A549 (cell line): ENCODE data around the gene COL6A6. TPM values are rescaled to one million over a fixed set of nuclear protein-coding genes. Genes with fewer than 3 reads are reported as not detected.

Experiments
- ATAC-seq, 2 experiments: fragments of 200-7000 bp in 1 of 2; fragments of >200 bp in 1 of 2; cut with Nextera tagmentation in 1 of 2; cut with Tn5 transposase in 1 of 2; 3 replicates each; pipeline versions ENCODE4 v1.8.0 to v1.9.1; 2018 to 2020; ENCODE audit warnings: mild to moderate bottlenecking in 1 of 2, moderate library complexity in 1 of 2
- CTCF ChIA-PET: fragments of 300-600 bp; sonication (Branson Sonifier 250); formaldehyde crosslinking; extraction: SDS; loops from one replicate; lab custom pipeline; 2021; ENCODE audit warnings: antibody characterized with exemption, inconsistent platforms; lab: Yijun Ruan, JAX
- POLR2A ChIA-PET: fragments of 350-600 bp; formaldehyde crosslinking; extraction: SDS; loops from one replicate; lab custom pipeline; 2021; ENCODE audit warnings: antibody characterized with exemption, inconsistent platforms; lab: Yijun Ruan, JAX
- DNase-seq, 2 experiments: peaks; one replicate each; pipeline versions ENCODE4 v3.0.0 to v3.0.0-alpha.2; 2011 to 2016; ENCODE audit warnings: low read depth in 1 of 2, low spot score in 1 of 2
- FAIRE-seq: peaks from 2 replicates; lab custom pipeline; 2011; peaks lifted over from hg19 to GRCh38; lab: Jason Lieb, UNC
- H3K27ac ChIP-seq, 2 experiments: fragments of >200 bp; sonication (Bioruptor Twin); formaldehyde crosslinking; 3 replicates each; pipeline ENCODE4 v1.5.1; 2016 to 2017
- H3K4me1 ChIP-seq: fragments of >200 bp; sonication (Bioruptor Twin); formaldehyde crosslinking; 3 replicates; pipeline ENCODE4 v1.6.1; 2016
- H3K4me2 ChIP-seq: fragments of >200 bp; sonication (Bioruptor Twin); formaldehyde crosslinking; 3 replicates; pipeline ENCODE4 v1.6.1; 2016
- H3K4me3 ChIP-seq: fragments of >200 bp; sonication (Bioruptor Twin); formaldehyde crosslinking; 3 replicates; pipeline ENCODE4 v1.5.1; 2016
- H3K9me3 ChIP-seq: fragments of >200 bp; sonication (Bioruptor Twin); formaldehyde crosslinking; 3 replicates; pipeline ENCODE4 v1.6.1; 2016
- EHF ChIP-seq: fragments of 250-450 bp; sonication (Bioruptor Pico); IDR thresholded peaks from 2 replicates; pipeline ENCODE4 v1.5.0; 2020; ENCODE audit warnings: mild to moderate bottlenecking
- EHMT2 ChIP-seq: fragments of 200-600 bp; sonication (generic); IDR thresholded peaks from 2 replicates; pipeline ENCODE4 v1.6.1; 2016; ENCODE audit warnings: antibody characterized with exemption, low read depth, mild to moderate bottlenecking, moderate library complexity
- EP300 ChIP-seq, 2 experiments: fragments of >200 bp; sonication (Bioruptor Twin); formaldehyde crosslinking; IDR thresholded peaks; 2 replicates in 1 of 2; 3 replicates in 1 of 2; pipeline ENCODE4 v1.6.1; 2016 to 2017
- FOSL2 ChIP-seq, 2 experiments: fragments of 450-650 bp in 1 of 2; fragments of >200 bp in 1 of 2; sonication (Bioruptor Twin) in 1 of 2; formaldehyde crosslinking; IDR thresholded peaks; 2 replicates each; pipeline versions ENCODE4 v1.5.0 to v1.6.1; 2016 to 2020; ENCODE audit warnings: mild to moderate bottlenecking in 1 of 2, moderate library complexity in 1 of 2
- FOXS1 ChIP-seq: fragments of 250-450 bp; sonication (Bioruptor Pico); IDR thresholded peaks from 2 replicates; pipeline ENCODE4 v1.5.0; 2020; ENCODE audit warnings: mild to moderate bottlenecking, moderate library complexity
- HOXA7 ChIP-seq: fragments of 250-450 bp; sonication (Bioruptor Pico); IDR thresholded peaks from 2 replicates; pipeline ENCODE4 v1.5.0; 2020; ENCODE audit warnings: mild to moderate bottlenecking, moderate library complexity
- HOXB5 ChIP-seq: fragments of 250-450 bp; sonication (Bioruptor Pico); IDR thresholded peaks from 2 replicates; pipeline ENCODE4 v1.5.0; 2020; ENCODE audit warnings: mild to moderate bottlenecking, moderate library complexity
- JUNB ChIP-seq: fragments of >200 bp; sonication (Bioruptor Twin); formaldehyde crosslinking; IDR thresholded peaks from 2 replicates; pipeline ENCODE4 v1.6.1; 2016
- PHF8 ChIP-seq: fragments of 200-600 bp; sonication (generic); IDR thresholded peaks from 2 replicates; pipeline ENCODE4 v1.6.1; 2016; ENCODE audit warnings: low read depth, mild to moderate bottlenecking, antibody characterized with exemption, moderate library complexity, borderline replicate concordance
- POLR2A ChIP-seq: IDR thresholded peaks from 2 replicates; pipeline ENCODE4 v1.6.1; 2012; ENCODE audit warnings: mild to moderate bottlenecking, low read length
- RAD21 ChIP-seq, 2 experiments: fragments of >200 bp in 1 of 2; sonication (Bioruptor Twin) in 1 of 2; formaldehyde crosslinking in 1 of 2; IDR thresholded peaks in 1 of 2; conservative IDR thresholded peaks in 1 of 2; 2 replicates in 1 of 2; 3 replicates in 1 of 2; pipeline ENCODE4 v1.6.1; 2012 to 2018; ENCODE audit warnings: inconsistent platforms in 1 of 2
- RARB ChIP-seq: fragments of 250-450 bp; sonication (Bioruptor Pico); IDR thresholded peaks from 2 replicates; pipeline ENCODE4 v1.8.0; 2021; ENCODE audit warnings: mild to moderate bottlenecking, moderate library complexity
- RCOR1 ChIP-seq: fragments of 150-350 bp; IDR thresholded peaks from 2 replicates; pipeline ENCODE4 v1.6.1; 2014; ENCODE audit warnings: antibody characterized with exemption, low read length, low read depth
- SREBF2 ChIP-seq: fragments of 450-650 bp; IDR thresholded peaks from 2 replicates; pipeline ENCODE4 v1.6.1; 2014; ENCODE audit warnings: mild to moderate bottlenecking, moderate library complexity
- ZSCAN20 ChIP-seq: fragments of 250-450 bp; sonication (Bioruptor Pico); IDR thresholded peaks from 2 replicates; pipeline ENCODE4 v1.8.0; 2022; ENCODE audit warnings: mild to moderate bottlenecking, moderate library complexity
- WGBS: methylation state at CpG from one replicate; pipeline ENCODE4 v1.1.6; 2017; ENCODE audit errors: missing lambda C conversion rate; 5-methylcytosine and 5-hydroxymethylcytosine counted together
- polyA plus RNA-seq, 4 experiments: library from polyadenylated mRNA; depleted of rRNA in 3 of 4; stranded (reverse); fragments of >200 nt; fragmentation: RNase III in 1 of 4; extraction: RNeasy Plus Mini Kit Qiagen cat#74134 plus additional on column Dnase treatment in 1 of 4; gene quantifications; 2 replicates in 3 of 4; 3 replicates in 1 of 4; pipeline ENCODE4 v1.2.3, GENCODE V29; 2011 to 2017
- TF ChIP-seq, protein P1 (sequence below): fragments of 150-350 bp; IDR thresholded peaks from 2 replicates; pipeline ENCODE4 v1.6.1; 2014; ENCODE audit warnings: low read depth, mild to moderate bottlenecking, low read length
- TF ChIP-seq, protein P2 (sequence below): IDR thresholded peaks from 2 replicates; pipeline ENCODE4 v1.6.1; 2012; ENCODE audit warnings: low read depth, borderline replicate concordance
- TF ChIP-seq, protein P3 (sequence below): fragments of >200 bp; sonication (Bioruptor Twin); formaldehyde crosslinking; IDR thresholded peaks from 3 replicates; pipeline ENCODE4 v1.5.1; 2016

Gene COL6A6
- polyA plus RNA-seq, 2 of the 4 experiments (the other 2 are of a cell fraction) = not detected

DNA sequence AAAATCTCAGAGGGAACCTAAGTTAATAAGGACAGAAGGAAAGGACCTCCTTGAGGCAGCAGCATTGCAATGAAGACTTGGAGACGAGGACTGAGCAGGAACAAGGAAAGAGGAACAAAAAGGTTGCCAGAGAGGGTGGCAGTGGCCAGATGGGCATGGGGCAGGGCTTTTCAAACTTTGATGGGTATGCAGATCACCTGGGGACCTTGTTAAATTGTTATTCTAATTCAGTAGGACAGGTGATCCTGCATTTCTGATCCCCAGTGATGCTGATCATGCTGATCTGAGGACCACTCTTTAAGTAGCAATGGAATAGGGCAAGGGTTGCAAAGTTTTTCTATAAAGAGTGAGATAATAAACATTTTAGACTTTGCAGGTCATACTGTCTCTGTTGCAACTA, 11.1 kb downstream of the COL6A6 start:
- H3K4me2 ChIP-seq = no peak overlapping the region
- ChIA-PET CTCF (interaction anchor here (1.6 to 2.4 kb wide), 2 partner anchors 13 to 252 kb away, joined by 3 to 7 read pairs; no protein-coding TSS in a partner anchor), POLR2A (no interaction called here)
- no peak overlapping the region for H3K27ac ChIP-seq
- FAIRE-seq = no peak
- H3K9me3 ChIP-seq = no peaks in the 10 kb centered on the region
- WGBS = 0% methylated on average over 1 of the region's 1 CpG
- no peak overlapping the region for H3K4me3 ChIP-seq
- H3K4me1 ChIP-seq = no peaks in the 10 kb centered on the region
- no peak for TF ChIP-seq HOXA7
- TF ChIP-seq FOSL2 (IDR thresholded peaks at IDR 0.05) = no peak
- TF ChIP-seq FOSL2 (CRISPR knock-in tag; IDR thresholded peaks at IDR 0.05) = no peak
- TF ChIP-seq RARB (CRISPR knock-in tag) = no peak
- no peak for DNase-seq
- no peak for ATAC-seq

DNA sequence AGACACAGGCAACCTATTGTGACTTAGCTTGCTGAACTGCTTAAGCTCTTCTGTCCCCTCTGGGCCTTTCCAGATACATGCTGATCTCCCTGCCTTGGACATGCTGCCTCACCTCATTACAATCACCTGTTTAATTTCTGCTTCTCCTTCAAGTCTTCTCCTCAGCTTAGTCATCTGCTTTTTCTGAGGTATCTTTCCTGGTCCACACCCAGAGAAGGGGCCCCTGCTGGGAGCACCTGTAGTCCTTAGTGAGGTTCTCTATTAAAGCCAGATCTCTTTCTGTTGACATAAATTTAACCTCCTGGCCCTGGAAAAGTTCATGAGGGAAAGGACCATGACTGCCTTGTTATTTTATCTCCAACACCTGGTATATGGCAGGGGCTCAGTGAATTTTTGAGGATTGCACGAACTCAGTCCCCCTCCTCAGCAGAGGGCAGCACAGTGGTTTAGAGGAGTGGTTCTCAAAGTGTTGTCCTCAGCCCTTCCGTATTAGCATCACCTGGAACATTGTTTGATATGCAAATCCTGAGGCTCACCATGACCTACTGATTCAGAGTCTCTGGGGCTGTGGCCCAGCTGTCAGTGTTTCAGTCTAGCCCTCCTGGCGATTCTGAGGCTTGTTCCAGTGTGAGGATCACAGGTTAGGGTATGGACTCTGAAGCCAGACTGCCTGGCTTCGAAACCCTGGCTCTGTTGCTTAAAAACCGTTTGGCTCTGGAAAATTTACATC, 12.7 kb downstream of the COL6A6 start:
- TF ChIP-seq RAD21 (conservative IDR thresholded peaks at IDR 0.05 in 1 of 2, IDR thresholded peaks at IDR 0.05 in 1 of 2) = no peak
- no peak for TF ChIP-seq FOXS1 (CRISPR knock-in tag)
- TF ChIP-seq JUNB = no peak
- no peak for TF ChIP-seq POLR2A
- TF ChIP-seq RARB (CRISPR knock-in tag) = no peak
- TF ChIP-seq, protein P1, sequence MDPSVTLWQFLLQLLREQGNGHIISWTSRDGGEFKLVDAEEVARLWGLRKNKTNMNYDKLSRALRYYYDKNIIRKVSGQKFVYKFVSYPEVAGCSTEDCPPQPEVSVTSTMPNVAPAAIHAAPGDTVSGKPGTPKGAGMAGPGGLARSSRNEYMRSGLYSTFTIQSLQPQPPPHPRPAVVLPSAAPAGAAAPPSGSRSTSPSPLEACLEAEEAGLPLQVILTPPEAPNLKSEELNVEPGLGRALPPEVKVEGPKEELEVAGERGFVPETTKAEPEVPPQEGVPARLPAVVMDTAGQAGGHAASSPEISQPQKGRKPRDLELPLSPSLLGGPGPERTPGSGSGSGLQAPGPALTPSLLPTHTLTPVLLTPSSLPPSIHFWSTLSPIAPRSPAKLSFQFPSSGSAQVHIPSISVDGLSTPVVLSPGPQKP = no peak
- TF ChIP-seq, protein P2, sequence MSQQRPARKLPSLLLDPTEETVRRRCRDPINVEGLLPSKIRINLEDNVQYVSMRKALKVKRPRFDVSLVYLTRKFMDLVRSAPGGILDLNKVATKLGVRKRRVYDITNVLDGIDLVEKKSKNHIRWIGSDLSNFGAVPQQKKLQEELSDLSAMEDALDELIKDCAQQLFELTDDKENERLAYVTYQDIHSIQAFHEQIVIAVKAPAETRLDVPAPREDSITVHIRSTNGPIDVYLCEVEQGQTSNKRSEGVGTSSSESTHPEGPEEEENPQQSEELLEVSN = no peak
- Histone ChIP-seq H3K4me1 (no peaks in the 10 kb centered on the region), H3K9me3 (no peaks in the 10 kb centered on the region), H3K4me2 (no peak overlapping the region), H3K27ac (no peak overlapping the region), H3K4me3 (no peak overlapping the region)
- ChIA-PET CTCF (interaction anchor here (2.4 kb wide), 1 partner anchor 253 kb away, joined by 7 read pairs; no protein-coding TSS in a partner anchor), POLR2A (no interaction called here)
- FAIRE-seq (no peak), DNase-seq (no peak), ATAC-seq (no peak)
- WGBS = 7% methylated on average over 5 of the region's 5 CpGs

DNA sequence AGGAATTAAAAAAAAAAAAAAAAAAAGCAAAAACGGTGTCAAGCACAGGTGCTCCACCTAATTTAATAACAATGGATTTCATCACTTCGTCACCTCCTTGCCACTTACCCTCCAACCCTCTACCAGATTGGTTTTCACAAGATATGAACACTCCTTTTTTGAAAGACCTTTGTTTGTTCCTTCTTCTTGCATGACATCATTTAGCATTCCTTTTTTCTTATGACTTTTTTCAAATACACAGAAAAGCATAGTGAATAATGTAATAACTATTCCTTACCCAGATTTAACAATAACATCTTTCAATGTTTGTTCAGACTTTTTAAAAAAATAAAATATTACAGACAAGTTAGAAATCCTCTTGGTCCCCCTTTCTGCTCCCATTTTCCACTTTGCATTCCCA, 16.3 kb downstream of the COL6A6 start:
- no peaks in the 10 kb centered on the region for H3K4me1 ChIP-seq
- ATAC-seq (no peak), FAIRE-seq (no peak), DNase-seq (no peak)
- 1% methylated on average over 2 of the region's 2 CpGs for WGBS
- H3K4me2 ChIP-seq = no peak overlapping the region
- H3K4me3 ChIP-seq = no peak overlapping the region
- CTCF ChIA-PET = no interaction called here
- H3K27ac ChIP-seq = no peak overlapping the region
- no peak for TF ChIP-seq SREBF2
- no peak for TF ChIP-seq EP300 (IDR thresholded peaks at IDR 0.05)
- TF ChIP-seq, protein P3, sequence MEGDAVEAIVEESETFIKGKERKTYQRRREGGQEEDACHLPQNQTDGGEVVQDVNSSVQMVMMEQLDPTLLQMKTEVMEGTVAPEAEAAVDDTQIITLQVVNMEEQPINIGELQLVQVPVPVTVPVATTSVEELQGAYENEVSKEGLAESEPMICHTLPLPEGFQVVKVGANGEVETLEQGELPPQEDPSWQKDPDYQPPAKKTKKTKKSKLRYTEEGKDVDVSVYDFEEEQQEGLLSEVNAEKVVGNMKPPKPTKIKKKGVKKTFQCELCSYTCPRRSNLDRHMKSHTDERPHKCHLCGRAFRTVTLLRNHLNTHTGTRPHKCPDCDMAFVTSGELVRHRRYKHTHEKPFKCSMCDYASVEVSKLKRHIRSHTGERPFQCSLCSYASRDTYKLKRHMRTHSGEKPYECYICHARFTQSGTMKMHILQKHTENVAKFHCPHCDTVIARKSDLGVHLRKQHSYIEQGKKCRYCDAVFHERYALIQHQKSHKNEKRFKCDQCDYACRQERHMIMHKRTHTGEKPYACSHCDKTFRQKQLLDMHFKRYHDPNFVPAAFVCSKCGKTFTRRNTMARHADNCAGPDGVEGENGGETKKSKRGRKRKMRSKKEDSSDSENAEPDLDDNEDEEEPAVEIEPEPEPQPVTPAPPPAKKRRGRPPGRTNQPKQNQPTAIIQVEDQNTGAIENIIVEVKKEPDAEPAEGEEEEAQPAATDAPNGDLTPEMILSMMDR = no peak
- no peak for TF ChIP-seq HOXB5 (CRISPR knock-in tag)
- no peak for TF ChIP-seq ZSCAN20
- no peak for TF ChIP-seq EHMT2
- no peak for TF ChIP-seq RCOR1
- TF ChIP-seq RAD21 (conservative IDR thresholded peaks at IDR 0.05 in 1 of 2, IDR thresholded peaks at IDR 0.05 in 1 of 2) = no peak
- no peak for TF ChIP-seq PHF8
- no peak for TF ChIP-seq EHF (CRISPR knock-in tag)
- POLR2A ChIA-PET = no interaction called here
- H3K9me3 ChIP-seq = no peaks in the 10 kb centered on the region
